ENCODE measurements around the gene MACO1. TPM values are rescaled to one million over a fixed set of nuclear protein-coding genes. Genes with fewer than 3 reads are reported as not detected.

The MACO1 gene
- total and polyA plus RNA-seq, 2 of the 13 experiments (the other 11 are each of a cell fraction or from before 2014, with no cell fraction given): 9.7 to 17.0 TPM

DNA sequence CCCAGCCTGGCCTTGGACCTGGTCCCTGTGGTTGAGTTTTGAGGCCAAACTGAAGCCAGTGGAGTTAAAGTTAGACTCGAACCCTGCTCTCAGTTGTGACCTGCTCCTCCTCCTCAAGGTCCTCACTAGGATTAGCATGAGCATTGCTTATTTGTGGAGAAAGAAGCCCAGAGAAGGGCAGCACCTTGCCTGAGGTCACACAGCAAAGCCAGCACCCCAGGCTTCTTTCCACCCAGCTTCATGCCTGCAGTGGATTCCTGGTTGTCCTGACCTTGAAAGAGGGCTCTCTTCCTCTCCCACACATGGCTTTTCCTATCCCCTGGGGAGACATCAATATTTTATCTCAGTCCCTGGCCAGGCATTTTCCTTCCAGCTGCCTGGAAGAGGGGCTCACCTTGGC lies 115.5 kb downstream of the MACO1 start:
- no peaks in the 10 kb centered on the region for H3K36me3 ChIP-seq (replicated peaks in 1 of 2; ENCODE audit: control insufficient read depth in 1 of 2, insufficient read depth in 2 of 2, low read length in 2 of 2)
- H3K4me3 ChIP-seq (replicated peaks in 1 of 3; ENCODE audit: insufficient read depth in 1 of 3, low read depth in 2 of 3, low read length in 3 of 3): no peak overlapping the region
- ChIA-PET POLR2A (no interaction called here), CTCF (ENCODE audit: low intra/inter-chr PET ratio, low total read pairs) (no interaction called here)
- no peaks in the 10 kb centered on the region for H3K9me3 ChIP-seq (ENCODE audit: low read length)
- H3K4me2 ChIP-seq (ENCODE audit: low read depth, low read length): no peak overlapping the region; the same call in 1 of the 2 replicates
- H3K4me1 ChIP-seq (ENCODE audit: insufficient read depth, low read length): peaks cover 73% of the 10 kb centered on the region
- intact Hi-C loops (cut with micrococcal nuclease; ENCODE audit: unreplicated experiment): no loop called here
- BruUV-seq (replicated peaks): no TSS peak
- FAIRE-seq (no peak), DNase-seq (ENCODE audit: low spot score) (no peak), ATAC-seq (no peak)
- peak; percentile 97 for TF ChIP-seq ZNF768 (CRISPR knock-in tag; IDR thresholded peaks at IDR 0.05)
- no peak for TF ChIP-seq ZNF839 (CRISPR knock-in tag; IDR thresholded peaks at IDR 0.05; ENCODE audit: borderline replicate concordance)
- TF ChIP-seq ZNF792 (CRISPR knock-in tag; IDR thresholded peaks at IDR 0.05): no peak
- TF ChIP-seq HNRNPL (IDR thresholded peaks at IDR 0.05; ENCODE audit: low read depth, low read length): no peak
- no peak for TF ChIP-seq ZFP36L2 (CRISPR knock-in tag; IDR thresholded peaks at IDR 0.05)
- TF ChIP-seq ELF4 (CRISPR knock-in tag; IDR thresholded peaks at IDR 0.05; ENCODE audit: borderline replicate concordance): no peak
- TF ChIP-seq, protein P1, sequence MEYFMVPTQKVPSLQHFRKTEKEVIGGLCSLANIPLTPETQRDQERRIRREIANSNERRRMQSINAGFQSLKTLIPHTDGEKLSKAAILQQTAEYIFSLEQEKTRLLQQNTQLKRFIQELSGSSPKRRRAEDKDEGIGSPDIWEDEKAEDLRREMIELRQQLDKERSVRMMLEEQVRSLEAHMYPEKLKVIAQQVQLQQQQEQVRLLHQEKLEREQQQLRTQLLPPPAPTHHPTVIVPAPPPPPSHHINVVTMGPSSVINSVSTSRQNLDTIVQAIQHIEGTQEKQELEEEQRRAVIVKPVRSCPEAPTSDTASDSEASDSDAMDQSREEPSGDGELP (IDR thresholded peaks at IDR 0.05; ENCODE audit: borderline replicate concordance, low read depth): no peak
- no CpG with 5 or more reads among the region's 1 CpG for WGBS (ENCODE audit: low lambda C conversion rate)
- H4K20me1 ChIP-seq (ENCODE audit: insufficient read depth, low read length): no peaks in the 10 kb centered on the region
- H3K27ac ChIP-seq (ENCODE audit: extremely low read length, insufficient read depth, low read length): no peak overlapping the region
- no peaks in the 10 kb centered on the region for H3K79me2 ChIP-seq (ENCODE audit: insufficient read depth, low read length)
- no peak overlapping the region for H2AFZ ChIP-seq (ENCODE audit: low read length)
- no peaks in the 10 kb centered on the region for H3K27me3 ChIP-seq (ENCODE audit: control insufficient read depth in 1 of 2, insufficient read depth in 2 of 2, low read length in 2 of 2)
- H3K9ac ChIP-seq (ENCODE audit: insufficient read depth, low read depth, low read length): no peak overlapping the region
- in situ Hi-C loops (cut with HindIII; ENCODE audit: extremely low pct_ligation_motif_present, low pct_unique_long_range_greater_than_20kb): no loop called here

DNA sequence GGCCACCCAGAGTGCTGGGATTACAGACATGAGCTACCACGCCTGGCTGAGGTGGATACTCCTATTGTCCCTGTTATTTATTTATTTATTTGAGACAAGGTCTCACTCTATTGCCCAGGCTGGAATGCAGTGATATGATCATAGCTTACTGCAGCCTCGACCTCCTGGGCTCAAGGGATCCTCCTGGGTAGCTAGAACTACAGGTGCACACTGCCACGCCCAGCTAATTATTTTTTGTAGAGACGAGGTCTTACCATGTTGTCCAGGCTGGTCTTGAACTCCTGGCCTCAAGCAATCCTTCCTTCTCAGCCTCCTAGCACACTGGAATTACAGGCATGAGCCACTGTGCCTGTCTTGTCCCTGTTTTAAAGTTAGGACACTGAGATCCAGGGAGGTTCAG lies 117.9 kb downstream of the MACO1 start:
- no peak for DNase-seq (ENCODE audit: low spot score)
- H3K9me3 ChIP-seq (ENCODE audit: low read length): no peaks in the 10 kb centered on the region
- intact Hi-C loops (cut with micrococcal nuclease; ENCODE audit: unreplicated experiment): no loop called here
- no TSS peak for BruUV-seq (replicated peaks)
- no peak overlapping the region for H2AFZ ChIP-seq (ENCODE audit: low read length)
- H3K4me3 ChIP-seq (replicated peaks in 1 of 3; ENCODE audit: insufficient read depth in 1 of 3, low read depth in 2 of 3, low read length in 3 of 3): no peak overlapping the region
- ChIA-PET CTCF (ENCODE audit: low intra/inter-chr PET ratio, low total read pairs) (no interaction called here), POLR2A (interaction anchor here (1.2 kb wide), 1 partner anchor 16 kb away, joined by 3 read pairs; no protein-coding TSS in a partner anchor)
- H3K9ac ChIP-seq (ENCODE audit: insufficient read depth, low read depth, low read length): no peak overlapping the region
- H3K4me1 ChIP-seq (ENCODE audit: insufficient read depth, low read length): peaks cover 77% of the 10 kb centered on the region
- H3K27me3 ChIP-seq (ENCODE audit: control insufficient read depth in 1 of 2, insufficient read depth in 2 of 2, low read length in 2 of 2): no peaks in the 10 kb centered on the region
- WGBS (ENCODE audit: low lambda C conversion rate): 71% methylated on average over 4 of the region's 4 CpGs
- H4K20me1 ChIP-seq (ENCODE audit: insufficient read depth, low read length): no peaks in the 10 kb centered on the region
- in situ Hi-C loops (cut with HindIII; ENCODE audit: extremely low pct_ligation_motif_present, low pct_unique_long_range_greater_than_20kb): no loop called here
- H3K36me3 ChIP-seq (replicated peaks in 1 of 2; ENCODE audit: control insufficient read depth in 1 of 2, insufficient read depth in 2 of 2, low read length in 2 of 2): no peaks in the 10 kb centered on the region
- no peaks in the 10 kb centered on the region for H3K79me2 ChIP-seq (ENCODE audit: insufficient read depth, low read length)
- H3K27ac ChIP-seq (ENCODE audit: extremely low read length, insufficient read depth, low read length): peak overlapping the region; percentile 65
- no peak for FAIRE-seq
- no peak for ATAC-seq
- H3K4me2 ChIP-seq (ENCODE audit: low read depth, low read length): peak overlapping the region; percentile 73
- no peak for TF ChIP-seq ZNF672 (CRISPR knock-in tag; IDR thresholded peaks at IDR 0.05)
- TF ChIP-seq ZSCAN31 (CRISPR knock-in tag; IDR thresholded peaks at IDR 0.05; ENCODE audit: low read depth): no peak
- TF ChIP-seq, protein P2, sequence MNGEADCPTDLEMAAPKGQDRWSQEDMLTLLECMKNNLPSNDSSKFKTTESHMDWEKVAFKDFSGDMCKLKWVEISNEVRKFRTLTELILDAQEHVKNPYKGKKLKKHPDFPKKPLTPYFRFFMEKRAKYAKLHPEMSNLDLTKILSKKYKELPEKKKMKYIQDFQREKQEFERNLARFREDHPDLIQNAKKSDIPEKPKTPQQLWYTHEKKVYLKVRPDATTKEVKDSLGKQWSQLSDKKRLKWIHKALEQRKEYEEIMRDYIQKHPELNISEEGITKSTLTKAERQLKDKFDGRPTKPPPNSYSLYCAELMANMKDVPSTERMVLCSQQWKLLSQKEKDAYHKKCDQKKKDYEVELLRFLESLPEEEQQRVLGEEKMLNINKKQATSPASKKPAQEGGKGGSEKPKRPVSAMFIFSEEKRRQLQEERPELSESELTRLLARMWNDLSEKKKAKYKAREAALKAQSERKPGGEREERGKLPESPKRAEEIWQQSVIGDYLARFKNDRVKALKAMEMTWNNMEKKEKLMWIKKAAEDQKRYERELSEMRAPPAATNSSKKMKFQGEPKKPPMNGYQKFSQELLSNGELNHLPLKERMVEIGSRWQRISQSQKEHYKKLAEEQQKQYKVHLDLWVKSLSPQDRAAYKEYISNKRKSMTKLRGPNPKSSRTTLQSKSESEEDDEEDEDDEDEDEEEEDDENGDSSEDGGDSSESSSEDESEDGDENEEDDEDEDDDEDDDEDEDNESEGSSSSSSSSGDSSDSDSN (CRISPR knock-in tag; IDR thresholded peaks at IDR 0.05): no peak
- TF ChIP-seq FOXM1 (CRISPR knock-in tag; IDR thresholded peaks at IDR 0.05): no peak
- TF ChIP-seq ZBTB1 (CRISPR knock-in tag; IDR thresholded peaks at IDR 0.05; ENCODE audit: borderline replicate concordance): no peak
- TF ChIP-seq GZF1 (CRISPR knock-in tag; IDR thresholded peaks at IDR 0.05): no peak
- no peak for TF ChIP-seq NRL (CRISPR knock-in tag; IDR thresholded peaks at IDR 0.05; ENCODE audit: borderline replicate concordance)
- TF ChIP-seq, protein P3, sequence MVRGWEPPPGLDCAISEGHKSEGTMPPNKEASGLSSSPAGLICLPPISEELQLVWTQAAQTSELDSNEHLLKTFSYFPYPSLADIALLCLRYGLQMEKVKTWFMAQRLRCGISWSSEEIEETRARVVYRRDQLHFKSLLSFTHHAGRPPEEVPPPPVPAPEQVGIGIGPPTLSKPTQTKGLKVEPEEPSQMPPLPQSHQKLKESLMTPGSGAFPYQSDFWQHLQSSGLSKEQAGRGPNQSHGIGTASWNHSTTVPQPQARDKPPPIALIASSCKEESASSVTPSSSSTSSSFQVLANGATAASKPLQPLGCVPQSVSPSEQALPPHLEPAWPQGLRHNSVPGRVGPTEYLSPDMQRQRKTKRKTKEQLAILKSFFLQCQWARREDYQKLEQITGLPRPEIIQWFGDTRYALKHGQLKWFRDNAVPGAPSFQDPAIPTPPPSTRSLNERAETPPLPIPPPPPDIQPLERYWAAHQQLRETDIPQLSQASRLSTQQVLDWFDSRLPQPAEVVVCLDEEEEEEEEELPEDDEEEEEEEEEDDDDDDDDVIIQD (CRISPR knock-in tag; IDR thresholded peaks at IDR 0.05; ENCODE audit: low read depth): no peak
- TF ChIP-seq ZNF619 (CRISPR knock-in tag; IDR thresholded peaks at IDR 0.05): no peak
- TF ChIP-seq ZNF383 (CRISPR knock-in tag; IDR thresholded peaks at IDR 0.05; ENCODE audit: borderline replicate concordance): no peak

All from HepG2 (cell line).